H9 (cell line): ENCODE results near the gene TSPAN5. TPM values are rescaled to one million over a fixed set of nuclear protein-coding genes. Genes with fewer than 3 reads are reported as not detected.

Experiments used
- DNase-seq: peaks from one replicate; pipeline ENCODE4 v3.0.0-alpha.2; 2017
- H2AFZ ChIP-seq: one replicate; pipeline ENCODE4 v1.6.1; 2013; ENCODE audit warnings: mild to moderate bottlenecking, low read length, control low read depth, moderate library complexity
- H2AK5ac ChIP-seq: 2 replicates; pipeline ENCODE4 v1.6.1; 2013; ENCODE audit warnings: low read length, control low read depth, mixed read lengths; ENCODE audit not compliant: insufficient read length
- H2BK120ac ChIP-seq: one replicate; pipeline ENCODE4 v1.6.1; 2013; ENCODE audit warnings: low read depth, mild to moderate bottlenecking, low read length, control low read depth, inconsistent platforms; ENCODE audit not compliant: poor library complexity, severe bottlenecking
- H2BK12ac ChIP-seq: 2 replicates; pipeline ENCODE4 v1.6.1; 2013; ENCODE audit warnings: low read length, control low read depth, mixed read lengths, low read depth; ENCODE audit not compliant: insufficient read length
- H2BK15ac ChIP-seq: 2 replicates; pipeline ENCODE4 v1.6.1; 2013; ENCODE audit warnings: low read depth, low read length, control low read depth
- H2BK20ac ChIP-seq: one replicate; pipeline ENCODE4 v1.6.1; 2013; ENCODE audit warnings: low read depth, mild to moderate bottlenecking, low read length, control low read depth, inconsistent platforms; ENCODE audit not compliant: poor library complexity, severe bottlenecking
- H2BK5ac ChIP-seq: 2 replicates; pipeline ENCODE4 v1.6.1; 2013; ENCODE audit warnings: low read length, control low read depth, mixed read lengths; ENCODE audit not compliant: insufficient read length
- H3K14ac ChIP-seq: 2 replicates; pipeline ENCODE4 v1.6.1; 2013; ENCODE audit warnings: low read length, control low read depth; ENCODE audit not compliant: insufficient read depth
- H3K18ac ChIP-seq: 2 replicates; pipeline ENCODE4 v1.6.1; 2013; ENCODE audit warnings: low read depth, mild to moderate bottlenecking, mixed read lengths, low read length, control low read depth; ENCODE audit not compliant: insufficient read length
- H3K23ac ChIP-seq: 2 replicates; pipeline ENCODE4 v1.6.1; 2013; ENCODE audit warnings: low read length, control low read depth, mixed read lengths, low read depth; ENCODE audit not compliant: insufficient read length
- H3K23me2 ChIP-seq: 2 replicates; pipeline ENCODE4 v1.6.1; 2013; ENCODE audit warnings: low read depth, mild to moderate bottlenecking, mixed read lengths, low read length, control low read depth; ENCODE audit not compliant: insufficient read length, poor library complexity, severe bottlenecking
- H3K27ac ChIP-seq: 2 replicates; pipeline ENCODE4 v1.5.1; 2013; ENCODE audit warnings: low read length, control low read depth, mixed read lengths, low read depth; ENCODE audit not compliant: insufficient read length
- H3K27me3 ChIP-seq: 2 replicates; pipeline ENCODE4 v1.6.1; 2013; ENCODE audit warnings: low read length, control low read depth, inconsistent platforms; ENCODE audit not compliant: insufficient read depth
- H3K4ac ChIP-seq: 2 replicates; pipeline ENCODE4 v1.6.1; 2013; ENCODE audit warnings: low read depth, mild to moderate bottlenecking, control low read depth, inconsistent platforms, low read length, moderate library complexity
- H3K4me1 ChIP-seq: 2 replicates; pipeline ENCODE4 v1.6.1; 2013; ENCODE audit warnings: low read length, control low read depth, inconsistent platforms; ENCODE audit not compliant: insufficient read depth
- H3K4me2 ChIP-seq: 2 replicates; pipeline ENCODE4 v1.6.1; 2013; ENCODE audit warnings: low read length, control low read depth, mixed read lengths; ENCODE audit not compliant: insufficient read length, insufficient read depth
- H3K56ac ChIP-seq: 2 replicates; pipeline ENCODE4 v1.6.1; 2013; ENCODE audit warnings: low read depth, mild to moderate bottlenecking, mixed read lengths, low read length, control low read depth; ENCODE audit not compliant: insufficient read length
- H3K79me1 ChIP-seq: 2 replicates; pipeline ENCODE4 v1.6.1; 2013; ENCODE audit warnings: low read depth, mild to moderate bottlenecking, moderate library complexity, low read length, control low read depth, inconsistent platforms; ENCODE audit not compliant: insufficient read depth, poor library complexity, severe bottlenecking
- H3K79me2 ChIP-seq: 2 replicates; pipeline ENCODE4 v1.6.1; 2013; ENCODE audit warnings: low read length, control low read depth, inconsistent platforms; ENCODE audit not compliant: insufficient read depth
- H3K9ac ChIP-seq: 2 replicates; pipeline ENCODE4 v1.6.1; 2013; ENCODE audit warnings: low read length, control low read depth, mixed read lengths; ENCODE audit not compliant: insufficient read length; ENCODE audit errors: extremely low read depth
- H3K9me3 ChIP-seq: one replicate; pipeline ENCODE4 v1.6.1; 2013; ENCODE audit warnings: low read depth, low read length, inconsistent platforms; ENCODE audit not compliant: control insufficient read depth
- H3T11ph ChIP-seq: one replicate; pipeline ENCODE4 v1.6.1; 2013; ENCODE audit warnings: mild to moderate bottlenecking, low read length, control low read depth, inconsistent platforms
- H4K20me1 ChIP-seq: one replicate; pipeline ENCODE4 v1.6.1; 2013; ENCODE audit not compliant: control insufficient read depth, insufficient read length, insufficient read depth
- H4K5ac ChIP-seq: 2 replicates; pipeline ENCODE4 v1.6.1; 2013; ENCODE audit warnings: low read depth, mild to moderate bottlenecking, mixed read lengths, low read length, control low read depth; ENCODE audit not compliant: insufficient read length
- H4K8ac ChIP-seq: replicated peaks from 2 replicates; pipeline ENCODE4 v1.6.1; 2013; ENCODE audit warnings: low read length, control low read depth, mixed read lengths, low read depth; ENCODE audit not compliant: insufficient read length
- H4K91ac ChIP-seq: 2 replicates; pipeline ENCODE4 v1.6.1; 2013; ENCODE audit warnings: low read depth, mild to moderate bottlenecking, moderate library complexity, mixed read lengths, low read length, control low read depth; ENCODE audit not compliant: insufficient read length
- H3K27ac Mint-ChIP-seq, 3 experiments: 2 replicates in 2 of 3; 3 replicates in 1 of 3; pipeline ENCODE4 v1.8.0; 2020 to 2021; ENCODE audit warnings: mixed read lengths in 3 of 3, mild to moderate bottlenecking in 1 of 3, moderate library complexity in 1 of 3
- H3K27me3 Mint-ChIP-seq: 2 replicates; pipeline ENCODE4 v1.8.0; 2021; ENCODE audit warnings: low read depth, mild to moderate bottlenecking, moderate library complexity, mixed read lengths
- H3K36me3 Mint-ChIP-seq, 3 experiments: 2 replicates in 2 of 3; 3 replicates in 1 of 3; pipeline ENCODE4 v1.8.0; 2020 to 2021; ENCODE audit warnings: low read depth in 3 of 3, mixed read lengths in 3 of 3; ENCODE audit not compliant: insufficient read depth in 1 of 3
- H3K4me1 Mint-ChIP-seq, 2 experiments: 2 replicates each; pipeline ENCODE4 v1.8.0; 2020; ENCODE audit warnings: mixed read lengths in 2 of 2
- H3K4me3 Mint-ChIP-seq, 2 experiments: 2 replicates in 1 of 2; 3 replicates in 1 of 2; pipeline ENCODE4 v1.8.0; 2020 to 2021; ENCODE audit warnings: mild to moderate bottlenecking in 2 of 2, mixed read lengths in 2 of 2, moderate library complexity in 1 of 2
- H3K9me3 Mint-ChIP-seq, 2 experiments: 2 replicates in 1 of 2; 3 replicates in 1 of 2; pipeline ENCODE4 v1.8.0; 2020; ENCODE audit warnings: mild to moderate bottlenecking in 2 of 2, mixed read lengths in 2 of 2, moderate library complexity in 1 of 2
- WGBS: extraction: QIAGEN DNeasy Blood & Tissue Kit; methylation state at CpG from one replicate; pipeline ENCODE4 v1.1.7; 2013; ENCODE audit warnings: missing lambda C conversion rate, low lambda C conversion rate, mixed read lengths; ENCODE audit not compliant: insufficient read length; ENCODE audit errors: extremely low coverage; 5-methylcytosine and 5-hydroxymethylcytosine counted together
- total RNA-seq: library from RNA; stranded (reverse); gene quantifications from 2 replicates; pipeline ENCODE4 v1.2.1, GENCODE V29; 2021
- TF ChIP-seq, protein P1 (sequence below): fragments of 200-600 bp; sonication (generic); conservative IDR thresholded peaks from 3 replicates; pipeline ENCODE4 v1.8.0; 2021; ENCODE audit warnings: antibody characterized with exemption, mild to moderate bottlenecking

Gene TSPAN5
- total RNA-seq, 1 experiment from 2014 or later = 7.0 TPM

- Histone ChIP-seq H2BK20ac (no peak overlapping the region), H2BK5ac (no peak overlapping the region), H4K91ac (no peak overlapping the region), H3K9me3 (no peaks in the 10 kb centered on the region), H3K23ac (no peak overlapping the region), H3K4me1 (no peaks in the 10 kb centered on the region), H4K8ac (no peak overlapping the region), H2BK12ac (no peak overlapping the region), H3K18ac (no peak overlapping the region), H3K23me2 (no peaks in the 10 kb centered on the region), H3T11ph (no peak overlapping the region), H2BK120ac (no peak overlapping the region), H4K5ac (no peak overlapping the region), H2BK15ac (no peak overlapping the region), H3K79me2 (no peaks in the 10 kb centered on the region), H4K20me1 (no peaks in the 10 kb centered on the region), H3K27ac (no peak overlapping the region), H3K79me1 (no peaks in the 10 kb centered on the region), H3K4me2 (no peak overlapping the region), H3K56ac (no peak overlapping the region), H2AK5ac (no peak overlapping the region), H3K14ac (no peak overlapping the region), H2AFZ (no peak overlapping the region), H3K27me3 (no peaks in the 10 kb centered on the region; the same call in 1 of the 2 replicates), H3K9ac (no peak overlapping the region), H3K4ac (no peak overlapping the region)
- Mint-ChIP-seq H3K4me1 (peaks cover 11 to 15% of the 10 kb centered on the region in 2 experiments), H3K4me3 (no peak overlapping the region), H3K27me3 (peaks cover 2% of the 10 kb centered on the region; the same call in 1 of the 2 replicates), H3K9me3 (no peaks in the 10 kb centered on the region; a peak in 2 of 5 replicates), H3K27ac (no peak overlapping the region), H3K36me3 (no peaks in the 10 kb centered on the region; a peak in 1 of 7 replicates)
- TF ChIP-seq, protein P1, sequence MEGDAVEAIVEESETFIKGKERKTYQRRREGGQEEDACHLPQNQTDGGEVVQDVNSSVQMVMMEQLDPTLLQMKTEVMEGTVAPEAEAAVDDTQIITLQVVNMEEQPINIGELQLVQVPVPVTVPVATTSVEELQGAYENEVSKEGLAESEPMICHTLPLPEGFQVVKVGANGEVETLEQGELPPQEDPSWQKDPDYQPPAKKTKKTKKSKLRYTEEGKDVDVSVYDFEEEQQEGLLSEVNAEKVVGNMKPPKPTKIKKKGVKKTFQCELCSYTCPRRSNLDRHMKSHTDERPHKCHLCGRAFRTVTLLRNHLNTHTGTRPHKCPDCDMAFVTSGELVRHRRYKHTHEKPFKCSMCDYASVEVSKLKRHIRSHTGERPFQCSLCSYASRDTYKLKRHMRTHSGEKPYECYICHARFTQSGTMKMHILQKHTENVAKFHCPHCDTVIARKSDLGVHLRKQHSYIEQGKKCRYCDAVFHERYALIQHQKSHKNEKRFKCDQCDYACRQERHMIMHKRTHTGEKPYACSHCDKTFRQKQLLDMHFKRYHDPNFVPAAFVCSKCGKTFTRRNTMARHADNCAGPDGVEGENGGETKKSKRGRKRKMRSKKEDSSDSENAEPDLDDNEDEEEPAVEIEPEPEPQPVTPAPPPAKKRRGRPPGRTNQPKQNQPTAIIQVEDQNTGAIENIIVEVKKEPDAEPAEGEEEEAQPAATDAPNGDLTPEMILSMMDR = no peak
- no peak for DNase-seq
- WGBS = no CpG with 5 or more reads among the region's 1 CpG
These were observed 29.5 kb upstream of the TSPAN5 start for GRCh38 chr4:98687876-98688275.
